Neural progenitor cell (in vitro differentiated cells): ENCODE data around the gene BUB1B. TPM values are rescaled to one million over a fixed set of nuclear protein-coding genes. Genes with fewer than 3 reads are reported as not detected.

Experiments
- DNase-seq: peaks from one replicate; pipeline ENCODE4 v3.0.0-alpha.2; 2016; ENCODE audit warnings: low spot score
- H2AFZ ChIP-seq: fragments of 200-600 bp; sonication (generic); replicated peaks from 2 replicates; pipeline ENCODE4 v1.6.1; 2016; ENCODE audit warnings: antibody characterized with exemption
- H3F3A ChIP-seq: fragments of 200-600 bp; sonication (generic); 2 replicates; pipeline ENCODE4 v1.6.1; 2016; ENCODE audit warnings: antibody characterized with exemption, low read depth
- H3K27ac ChIP-seq: fragments of 200-600 bp; sonication (generic); 2 replicates; pipeline ENCODE4 v1.5.1; 2016; ENCODE audit warnings: mild to moderate bottlenecking
- H3K27me3 ChIP-seq: fragments of 200-600 bp; sonication (generic); 2 replicates; pipeline ENCODE4 v1.6.1; 2016; ENCODE audit warnings: mild to moderate bottlenecking, moderate library complexity
- H3K36me3 ChIP-seq: fragments of 200-600 bp; sonication (generic); 2 replicates; pipeline ENCODE4 v1.5.1; 2016
- H3K4me1 ChIP-seq: fragments of 200-600 bp; sonication (generic); 2 replicates; pipeline ENCODE4 v1.6.1; 2016; ENCODE audit warnings: mixed run types
- H3K4me2 ChIP-seq: fragments of 200-600 bp; sonication (generic); 2 replicates; pipeline ENCODE4 v1.6.1; 2016
- H3K4me3 ChIP-seq: fragments of 200-600 bp; sonication (generic); 2 replicates; pipeline ENCODE4 v1.5.1; 2016
- H3K79me2 ChIP-seq: fragments of 200-600 bp; sonication (generic); 2 replicates; pipeline ENCODE4 v1.6.1; 2016; ENCODE audit warnings: low read depth
- H3K9ac ChIP-seq: fragments of 200-600 bp; sonication (generic); 2 replicates; pipeline ENCODE4 v1.6.1; 2016
- H3K9me3 ChIP-seq: fragments of 200-600 bp; sonication (generic); 2 replicates; pipeline ENCODE4 v1.5.1; 2016; ENCODE audit warnings: low read depth
- H4K20me1 ChIP-seq: fragments of 200-600 bp; sonication (generic); 2 replicates; pipeline ENCODE4 v1.6.1; 2016; ENCODE audit warnings: low read depth
- H3K27ac Mint-ChIP-seq: 3 replicates; pipeline ENCODE4 v1.8.0; 2021; ENCODE audit warnings: mixed read lengths
- H3K27me3 Mint-ChIP-seq: 2 replicates; pipeline ENCODE4 v1.8.0; 2022; ENCODE audit warnings: low read depth, mild to moderate bottlenecking, inconsistent platforms, moderate library complexity, mixed read lengths; ENCODE audit not compliant: insufficient read depth
- H3K36me3 Mint-ChIP-seq: 3 replicates; pipeline ENCODE4 v1.8.0; 2021; ENCODE audit warnings: mixed read lengths
- H3K4me1 Mint-ChIP-seq: 3 replicates; pipeline ENCODE4 v1.8.0; 2021; ENCODE audit warnings: mixed read lengths
- H3K4me3 Mint-ChIP-seq: 3 replicates; pipeline ENCODE4 v1.8.0; 2021; ENCODE audit warnings: mild to moderate bottlenecking, moderate library complexity, mixed read lengths
- H3K9me3 Mint-ChIP-seq: 3 replicates; pipeline ENCODE4 v1.8.0; 2020; ENCODE audit warnings: mixed read lengths
- EZH2 ChIP-seq: fragments of 200-600 bp; sonication (generic); IDR thresholded peaks from 2 replicates; pipeline ENCODE4 v1.6.1; 2017; ENCODE audit warnings: antibody characterized with exemption, mild to moderate bottlenecking, moderate library complexity
- EZH2phosphoT487 ChIP-seq: fragments of 200-600 bp; sonication (generic); IDR thresholded peaks from 2 replicates; pipeline ENCODE4 v1.6.1; 2017; ENCODE audit warnings: antibody characterized with exemption
- total RNA-seq: library from RNA; depleted of rRNA; stranded (reverse); fragments of >200 nt; gene quantifications from 2 replicates; pipeline ENCODE4 v1.2.3, GENCODE V29; 2015; ENCODE audit warnings: low replicate concordance
- TF ChIP-seq, protein P1 (sequence below): fragments of 200-600 bp; sonication (generic); IDR thresholded peaks from 2 replicates; pipeline ENCODE4 v1.5.1; 2017; ENCODE audit warnings: antibody characterized with exemption, mild to moderate bottlenecking

The BUB1B gene
- total RNA-seq, 1 donor from 2014 or later = 167 TPM

DNA sequence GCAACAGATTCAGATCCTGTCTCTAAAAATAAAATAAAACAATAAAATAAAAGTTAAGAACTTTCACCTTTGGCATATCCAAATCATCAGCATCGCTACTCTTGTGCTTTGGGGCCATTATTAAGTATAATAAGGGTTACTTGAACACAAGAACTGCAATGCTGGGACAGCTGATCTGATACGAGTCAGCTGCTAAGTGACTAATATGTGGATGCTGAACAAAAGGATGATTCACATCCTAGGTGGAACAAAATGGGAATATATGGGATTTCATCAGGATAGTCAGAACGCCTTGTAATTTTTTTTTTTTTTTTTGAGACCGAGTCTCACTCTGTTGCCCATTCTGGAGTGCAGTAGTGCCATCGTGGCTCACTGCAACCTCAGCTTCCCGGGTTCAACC lies 29.7 kb downstream of the BUB1B start:
- H3K79me2 ChIP-seq = peaks cover 24% of the 10 kb centered on the region
- peaks cover 9% of the 10 kb centered on the region for H3F3A ChIP-seq
- TF ChIP-seq EZH2phosphoT487 (no peak), EZH2 (no peak)
- TF ChIP-seq, protein P1, sequence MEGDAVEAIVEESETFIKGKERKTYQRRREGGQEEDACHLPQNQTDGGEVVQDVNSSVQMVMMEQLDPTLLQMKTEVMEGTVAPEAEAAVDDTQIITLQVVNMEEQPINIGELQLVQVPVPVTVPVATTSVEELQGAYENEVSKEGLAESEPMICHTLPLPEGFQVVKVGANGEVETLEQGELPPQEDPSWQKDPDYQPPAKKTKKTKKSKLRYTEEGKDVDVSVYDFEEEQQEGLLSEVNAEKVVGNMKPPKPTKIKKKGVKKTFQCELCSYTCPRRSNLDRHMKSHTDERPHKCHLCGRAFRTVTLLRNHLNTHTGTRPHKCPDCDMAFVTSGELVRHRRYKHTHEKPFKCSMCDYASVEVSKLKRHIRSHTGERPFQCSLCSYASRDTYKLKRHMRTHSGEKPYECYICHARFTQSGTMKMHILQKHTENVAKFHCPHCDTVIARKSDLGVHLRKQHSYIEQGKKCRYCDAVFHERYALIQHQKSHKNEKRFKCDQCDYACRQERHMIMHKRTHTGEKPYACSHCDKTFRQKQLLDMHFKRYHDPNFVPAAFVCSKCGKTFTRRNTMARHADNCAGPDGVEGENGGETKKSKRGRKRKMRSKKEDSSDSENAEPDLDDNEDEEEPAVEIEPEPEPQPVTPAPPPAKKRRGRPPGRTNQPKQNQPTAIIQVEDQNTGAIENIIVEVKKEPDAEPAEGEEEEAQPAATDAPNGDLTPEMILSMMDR = no peak
- peaks cover 16% of the 10 kb centered on the region for H3K36me3 ChIP-seq
- no peak overlapping the region for H2AFZ ChIP-seq
- H3K36me3 Mint-ChIP-seq = peaks cover 37% of the 10 kb centered on the region
- H3K9me3 Mint-ChIP-seq = no peaks in the 10 kb centered on the region
- no peaks in the 10 kb centered on the region for H3K27me3 Mint-ChIP-seq
- no peak overlapping the region for H3K9ac ChIP-seq
- peaks cover 7% of the 10 kb centered on the region for H4K20me1 ChIP-seq
- no peak overlapping the region for H3K4me2 ChIP-seq
- no peaks in the 10 kb centered on the region for H3K4me1 ChIP-seq
- H3K9me3 ChIP-seq = no peaks in the 10 kb centered on the region
- H3K27ac ChIP-seq = no peak overlapping the region
- no peaks in the 10 kb centered on the region for H3K4me1 Mint-ChIP-seq
- no peak for DNase-seq
- H3K27ac Mint-ChIP-seq = no peak overlapping the region
- H3K4me3 Mint-ChIP-seq = no peak overlapping the region
- no peak overlapping the region for H3K4me3 ChIP-seq
- H3K27me3 ChIP-seq = no peaks in the 10 kb centered on the region

DNA sequence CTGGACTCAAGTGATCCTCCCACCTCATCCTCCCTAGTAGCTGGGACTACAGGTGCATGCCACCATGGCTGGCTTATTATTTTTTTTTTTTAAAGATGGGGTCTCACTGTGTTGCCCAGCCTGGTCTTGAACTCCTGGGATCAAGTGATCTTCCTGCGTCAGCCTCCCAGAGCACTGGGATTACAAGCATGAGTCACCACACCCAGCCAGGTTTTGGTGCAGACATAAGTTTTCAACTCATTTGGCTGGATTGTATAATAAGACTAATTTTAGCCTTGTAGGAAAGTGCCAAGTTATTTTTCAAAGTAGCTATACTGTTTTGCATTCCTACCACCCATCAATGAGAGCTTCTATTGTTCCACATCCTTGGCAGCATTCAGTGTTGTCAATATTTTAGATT lies 32.1 kb downstream of the BUB1B start:
- no peaks in the 10 kb centered on the region for H3K27me3 ChIP-seq

DNA sequence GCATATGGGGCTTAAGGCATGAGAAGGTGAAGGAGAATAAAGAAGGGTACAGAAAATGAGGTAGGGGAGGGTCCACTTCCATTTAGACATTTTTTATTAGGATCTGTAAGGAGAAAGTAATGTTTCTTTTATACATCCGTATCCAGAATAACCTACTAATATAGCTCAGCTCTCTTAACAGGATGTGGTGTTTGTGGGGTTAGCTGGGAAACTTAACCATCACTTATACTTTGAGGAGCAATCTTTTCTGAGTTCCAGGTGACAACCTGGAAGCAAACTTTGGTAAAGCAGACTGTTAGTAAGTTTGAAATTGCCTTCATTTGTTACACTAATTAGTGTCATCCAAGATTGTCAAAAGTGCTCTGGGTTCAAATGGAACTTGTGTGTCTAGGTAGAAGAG lies 36.6 kb downstream of the BUB1B start:
- TF ChIP-seq EZH2phosphoT487 (no peak), EZH2 (no peak)
- TF ChIP-seq, protein P1 = no peak
- Histone ChIP-seq H3K4me3 (no peak overlapping the region), H3K27ac (no peak overlapping the region), H3K79me2 (peaks cover 24% of the 10 kb centered on the region), H3K4me1 (no peaks in the 10 kb centered on the region), H3K4me2 (no peak overlapping the region), H3K27me3 (no peaks in the 10 kb centered on the region), H3F3A (peaks cover 29% of the 10 kb centered on the region), H3K36me3 (peaks cover 47% of the 10 kb centered on the region), H3K9ac (no peak overlapping the region), H3K9me3 (no peaks in the 10 kb centered on the region), H4K20me1 (peaks cover 16% of the 10 kb centered on the region), H2AFZ (no peak overlapping the region)
- Mint-ChIP-seq H3K36me3 (peaks cover 38% of the 10 kb centered on the region), H3K27me3 (peaks cover 2% of the 10 kb centered on the region), H3K9me3 (no peaks in the 10 kb centered on the region), H3K4me1 (no peaks in the 10 kb centered on the region), H3K27ac (no peak overlapping the region), H3K4me3 (no peak overlapping the region)
- DNase-seq = no peak

More for the DNA sequence above, 32.1 kb downstream of the BUB1B start:
- Mint-ChIP-seq H3K4me1 (no peaks in the 10 kb centered on the region), H3K27ac (no peak overlapping the region), H3K27me3 (peaks cover 2% of the 10 kb centered on the region), H3K4me3 (no peak overlapping the region), H3K36me3 (peaks cover 48% of the 10 kb centered on the region), H3K9me3 (no peaks in the 10 kb centered on the region)
- Histone ChIP-seq H3K9me3 (no peaks in the 10 kb centered on the region), H3K9ac (no peak overlapping the region), H2AFZ (no peak overlapping the region), H3F3A (peaks cover 9% of the 10 kb centered on the region), H3K4me3 (no peak overlapping the region), H3K4me1 (no peaks in the 10 kb centered on the region), H3K79me2 (peaks cover 33% of the 10 kb centered on the region), H3K4me2 (no peak overlapping the region), H4K20me1 (peaks cover 16% of the 10 kb centered on the region), H3K27ac (no peak overlapping the region), H3K36me3 (peaks cover 26% of the 10 kb centered on the region)
- TF ChIP-seq EZH2phosphoT487 = no peak
- no peak for DNase-seq

DNA sequence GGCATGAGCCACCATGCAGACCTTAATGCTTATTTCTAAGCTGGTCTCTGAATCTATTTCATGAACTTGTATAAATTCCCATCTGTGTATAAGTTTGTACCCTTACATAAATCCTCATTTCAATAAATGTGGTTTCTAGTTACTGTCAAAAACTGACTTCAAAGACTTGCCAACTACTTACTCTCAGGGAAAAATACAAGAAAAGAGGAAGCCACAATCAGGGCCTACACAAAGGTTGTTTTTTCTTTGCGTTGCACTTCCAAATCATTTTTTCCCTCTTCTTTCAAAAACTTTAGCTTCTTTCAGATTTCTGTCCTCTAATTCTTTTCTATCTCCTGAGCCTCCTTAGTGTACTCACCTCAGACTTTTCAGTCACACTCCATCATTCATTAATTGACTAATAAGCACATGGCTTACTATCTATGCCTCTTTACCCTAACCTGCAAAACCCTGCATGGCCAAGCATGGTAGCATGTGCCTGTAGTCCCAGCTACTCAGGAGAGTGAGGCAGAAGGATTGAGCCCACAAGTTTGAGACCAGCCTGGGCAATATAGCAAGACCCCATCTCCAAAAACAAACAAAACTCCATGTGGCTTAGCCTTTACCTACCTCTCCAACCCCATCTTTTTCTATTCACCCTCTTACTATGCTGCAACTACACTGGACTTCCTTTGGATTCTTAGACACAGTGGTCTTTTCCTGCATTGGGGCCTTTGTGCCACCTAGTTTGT lies 37.7 kb downstream of the BUB1B start:
- no peaks in the 10 kb centered on the region for H3K9me3 ChIP-seq
- TF ChIP-seq EZH2phosphoT487 (no peak), EZH2 (no peak)
- TF ChIP-seq, protein P1 = no peak
- H3K27ac ChIP-seq = no peak overlapping the region
- no peak for DNase-seq
- no peaks in the 10 kb centered on the region for H3K27me3 ChIP-seq
- H3K4me3 Mint-ChIP-seq = no peak overlapping the region
- H3K36me3 ChIP-seq = peaks cover 49% of the 10 kb centered on the region
- H3K9me3 Mint-ChIP-seq = no peaks in the 10 kb centered on the region
- no peak overlapping the region for H3K27ac Mint-ChIP-seq
- no peak overlapping the region for H3K4me3 ChIP-seq
- no peaks in the 10 kb centered on the region for H3K4me1 ChIP-seq
- peaks cover 2% of the 10 kb centered on the region for H3K27me3 Mint-ChIP-seq
- H3F3A ChIP-seq = peaks cover 29% of the 10 kb centered on the region
- H2AFZ ChIP-seq = no peak overlapping the region
- H3K9ac ChIP-seq = no peak overlapping the region
- H4K20me1 ChIP-seq = peaks cover 16% of the 10 kb centered on the region
- H3K4me2 ChIP-seq = no peak overlapping the region
- no peaks in the 10 kb centered on the region for H3K4me1 Mint-ChIP-seq
- H3K36me3 Mint-ChIP-seq = peaks cover 35% of the 10 kb centered on the region
- H3K79me2 ChIP-seq = peaks cover 24% of the 10 kb centered on the region
